ENCODE data around the gene EOLA1.

The EOLA1 gene

DNA sequence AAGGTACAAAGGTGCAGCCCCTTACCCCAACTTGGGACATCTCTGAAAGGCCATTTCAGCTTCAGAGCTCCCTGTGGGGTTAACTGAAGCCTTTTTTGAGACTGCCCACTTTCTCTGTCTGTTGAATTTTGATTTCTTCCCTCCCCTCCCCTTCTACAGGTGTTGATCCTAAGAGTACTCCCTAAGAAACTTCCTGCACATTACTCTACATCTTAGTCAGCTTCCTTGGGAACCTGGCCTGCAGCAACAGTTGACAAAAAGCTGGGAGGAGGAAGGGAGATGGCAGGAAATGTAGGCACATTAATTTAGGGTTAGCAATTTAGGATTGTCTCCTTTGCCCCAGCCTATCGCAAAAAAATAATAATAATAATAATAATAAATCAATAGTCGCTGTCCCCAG is 34.5 kb upstream of the EOLA1 start:
- TF ChIP-seq CTCF (IDR thresholded peaks at IDR 0.05; ENCODE audit: borderline replicate concordance, insufficient read depth, low read depth, low read length): no peak

GRCh38 chrX:149508467-149508866 is 32.3 kb upstream of the EOLA1 start:
- no peak overlapping the region for H3K4me3 ChIP-seq (ENCODE audit: low read depth, low read length)
- no peak for TF ChIP-seq CTCF (IDR thresholded peaks at IDR 0.05; ENCODE audit: borderline replicate concordance, insufficient read depth, low read depth, low read length)

More for the DNA sequence above, 34.5 kb upstream of the EOLA1 start:
- H3K4me3 ChIP-seq (ENCODE audit: low read depth, low read length): no peak overlapping the region

DNA sequence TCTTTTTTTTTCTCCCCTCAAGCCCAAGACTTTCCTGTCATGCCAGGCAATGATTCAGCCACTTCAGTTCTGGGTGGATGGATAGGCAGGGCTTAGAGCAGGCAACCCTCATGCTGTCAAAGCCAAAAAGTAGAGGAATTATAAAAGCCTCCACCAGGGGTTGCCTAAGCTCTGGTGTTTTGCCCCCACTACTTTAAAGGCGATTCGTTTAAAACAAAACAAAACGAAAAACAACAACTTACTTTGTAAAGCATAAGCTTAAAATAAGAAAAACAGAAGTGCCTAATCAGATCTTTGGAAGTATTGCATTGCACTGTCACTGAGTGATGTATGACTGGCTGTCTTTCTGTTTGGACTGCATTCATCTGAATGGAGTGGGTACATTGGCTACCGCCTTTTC is 30.4 kb upstream of the EOLA1 start:
- H3K4me3 ChIP-seq (ENCODE audit: low read depth, low read length): no peak overlapping the region
- peak; percentile 26; the same call in 1 of the 2 replicates for TF ChIP-seq CTCF (IDR thresholded peaks at IDR 0.05; ENCODE audit: borderline replicate concordance, insufficient read depth, low read depth, low read length)

DNA sequence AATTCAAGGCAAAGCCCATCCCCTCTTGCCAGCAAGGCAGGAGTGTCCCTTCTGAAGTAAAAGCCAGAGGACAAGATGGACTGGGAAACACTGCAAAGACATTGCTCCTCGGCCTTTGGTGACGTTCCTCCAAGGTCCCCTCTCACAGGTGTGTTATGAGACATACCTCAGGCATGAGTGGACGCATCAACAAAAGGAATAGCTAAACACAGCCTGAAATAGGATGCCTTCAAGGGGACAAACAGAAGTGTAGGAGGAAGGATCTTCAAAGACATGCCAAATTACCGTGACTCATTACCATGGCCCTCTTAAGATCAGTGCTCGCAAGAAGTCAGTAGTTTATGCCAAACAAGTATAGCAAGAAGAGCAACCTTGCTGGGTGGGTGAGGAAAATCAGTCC is 29.7 kb upstream of the EOLA1 start:
- H3K4me3 ChIP-seq (ENCODE audit: low read depth, low read length): no peak overlapping the region
- TF ChIP-seq CTCF (IDR thresholded peaks at IDR 0.05; ENCODE audit: borderline replicate concordance, insufficient read depth, low read depth, low read length): no peak

DNA sequence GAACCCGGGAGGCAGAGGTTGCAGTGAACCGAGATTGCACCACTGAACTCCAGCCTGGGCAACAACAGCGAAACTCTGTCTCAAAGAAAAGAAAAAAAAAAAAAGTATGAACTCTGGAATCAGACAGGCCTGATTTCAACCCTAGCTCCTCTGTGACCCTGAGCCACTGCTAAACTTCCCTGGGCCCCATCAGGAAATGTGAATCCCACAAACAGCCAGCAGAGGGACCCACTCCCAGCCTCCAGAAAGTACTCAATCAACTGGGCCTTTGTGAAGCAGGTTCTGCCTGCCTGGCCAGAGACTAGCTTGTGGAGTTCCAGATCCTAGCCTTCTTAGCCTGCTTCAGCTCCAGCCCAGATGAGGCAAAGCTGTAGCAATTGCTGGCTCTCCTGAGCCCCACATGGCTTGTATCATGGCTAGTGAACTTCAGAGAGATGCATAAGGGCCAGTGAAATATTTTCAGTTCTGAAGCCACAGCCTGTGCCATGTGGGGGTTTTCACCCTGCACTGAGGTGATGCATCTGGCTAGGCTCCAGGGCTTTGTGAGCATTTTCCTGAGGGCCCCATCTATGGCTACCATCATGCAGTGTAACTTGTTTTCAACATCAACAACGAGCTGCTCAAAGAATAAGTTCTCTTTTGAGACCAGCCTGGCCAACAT is 28.5 kb upstream of the EOLA1 start:
- H3K4me3 ChIP-seq (ENCODE audit: low read depth, low read length): no peak overlapping the region
- peak; percentile 66; the same call in 1 of the 2 replicates for TF ChIP-seq CTCF (IDR thresholded peaks at IDR 0.05; ENCODE audit: borderline replicate concordance, insufficient read depth, low read depth, low read length)

DNA sequence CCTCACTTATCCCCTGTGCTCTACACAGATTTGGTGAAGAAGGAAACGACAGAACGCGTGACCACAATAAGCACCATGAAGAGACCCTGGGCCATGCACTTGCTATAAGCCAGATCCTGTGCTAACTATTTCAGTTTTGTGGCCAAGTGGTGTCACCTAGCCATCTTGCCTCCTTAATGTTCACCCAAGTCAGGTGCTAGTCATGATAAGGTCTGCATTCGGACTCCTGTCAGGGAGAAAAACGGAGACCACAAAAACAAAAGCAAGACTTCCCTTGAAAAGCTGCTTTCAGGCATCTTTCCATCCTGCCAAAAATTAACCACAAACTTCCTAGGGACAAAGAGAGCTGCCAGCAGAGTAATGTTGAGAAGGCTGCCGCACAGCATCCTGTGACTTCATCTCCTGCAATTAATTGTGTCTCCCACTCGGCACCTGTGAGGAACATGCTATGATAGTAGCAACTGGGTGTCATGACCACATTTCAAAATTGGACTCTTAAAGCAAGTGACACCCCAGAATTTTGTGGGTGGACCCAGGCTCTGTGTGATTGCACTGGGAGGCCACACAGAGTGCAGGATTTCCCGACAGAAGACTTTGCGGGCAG is 26.9 kb upstream of the EOLA1 start:
- H3K4me3 ChIP-seq (ENCODE audit: low read depth, low read length): no peak overlapping the region
- TF ChIP-seq CTCF (IDR thresholded peaks at IDR 0.05; ENCODE audit: borderline replicate concordance, insufficient read depth, low read depth, low read length): no peak
